Left ventricle myocardium inferior (tissue), 1 donor: ENCODE results near the gene STK38L. TPM values are rescaled to one million over a fixed set of nuclear protein-coding genes. Genes with fewer than 3 reads are reported as not detected.

Experiments used
- DNase-seq: peaks from one replicate; pipeline ENCODE4 v3.0.0-alpha.2; 2020
- H3K27ac ChIP-seq: fragments of 200-600 bp; replicated peaks from 2 replicates; pipeline ENCODE4 v1.8.0; 2021
- H3K27me3 ChIP-seq: fragments of 200-600 bp; 2 replicates; pipeline ENCODE4 v1.8.0; 2021; ENCODE audit warnings: low read depth
- H3K36me3 ChIP-seq: fragments of 200-600 bp; 2 replicates; pipeline ENCODE4 v1.8.0; 2021
- H3K4me1 ChIP-seq: fragments of 200-600 bp; 2 replicates; pipeline ENCODE4 v1.8.0; 2021
- H3K4me3 ChIP-seq: fragments of 200-600 bp; 2 replicates; pipeline ENCODE4 v1.8.0; 2021; ENCODE audit warnings: mild to moderate bottlenecking, moderate library complexity
- H3K9me3 ChIP-seq: fragments of 200-600 bp; replicated peaks from 2 replicates; pipeline ENCODE4 v1.8.0; 2021
- CTCF ChIP-seq: fragments of 200-600 bp; IDR thresholded peaks from 2 replicates; pipeline ENCODE4 v1.8.0; 2021; ENCODE audit warnings: antibody characterized with exemption, mild to moderate bottlenecking, borderline replicate concordance
- intact Hi-C: fragments of 100-400 bp; cut with micrococcal nuclease; formaldehyde crosslinking; loops from one replicate; pipeline ENCODE4 v1.11.0; 2022
- total RNA-seq: library from RNA; stranded (reverse); fragmentation: NEBNext Ultra II Directional; extraction: Animal tissue kit (Norgen Biotek cat#: 25700); gene quantifications from one replicate; pipeline ENCODE4 v1.2.1, GENCODE V29; 2021
- donor health status: DM: no; HTN: yes; CAD: no; lungs with severe emphysema.

Gene STK38L
- total RNA-seq, 1 donor from 2014 or later, result 75.4 TPM

- Histone ChIP-seq H3K4me1 (peaks cover 94% of the 10 kb centered on the region), H3K27ac (peak overlapping the region; percentile 36), H3K4me3 (no peak overlapping the region), H3K36me3 (no peaks in the 10 kb centered on the region), H3K9me3 (no peaks in the 10 kb centered on the region), H3K27me3 (no peaks in the 10 kb centered on the region)
- no peak for DNase-seq
- no peak for TF ChIP-seq CTCF
- intact Hi-C loops, result no loop called here
These were observed 35.7 kb downstream of the STK38L start for GRCh38 chr12:27279826-27280225.

- Histone ChIP-seq H3K27me3 (no peaks in the 10 kb centered on the region), H3K36me3 (no peaks in the 10 kb centered on the region), H3K4me1 (peaks cover 94% of the 10 kb centered on the region), H3K4me3 (no peak overlapping the region), H3K27ac (peak overlapping the region; percentile 36), H3K9me3 (no peaks in the 10 kb centered on the region)
- TF ChIP-seq CTCF, result no peak
- DNase-seq, result no peak
- intact Hi-C loops, result no loop called here
These were observed 36.3 kb downstream of the STK38L start for GRCh38 chr12:27280412-27280811.

GRCh38 chr12:27282754-27283153, 38.7 kb downstream of the STK38L start:
- no peak for TF ChIP-seq CTCF
- intact Hi-C loops, result no loop called here
- peak overlapping the region; percentile 71 for H3K27ac ChIP-seq
- no peak overlapping the region for H3K4me3 ChIP-seq
- H3K9me3 ChIP-seq, result no peaks in the 10 kb centered on the region
- no peak for DNase-seq
- no peaks in the 10 kb centered on the region for H3K27me3 ChIP-seq
- peaks cover 86% of the 10 kb centered on the region for H3K4me1 ChIP-seq
- no peaks in the 10 kb centered on the region for H3K36me3 ChIP-seq

- peaks cover 81% of the 10 kb centered on the region for H3K4me1 ChIP-seq
- H3K27me3 ChIP-seq, result no peaks in the 10 kb centered on the region
- no peak for DNase-seq
- intact Hi-C loops, result no loop called here
- peak overlapping the region; percentile 71 for H3K27ac ChIP-seq
- no peaks in the 10 kb centered on the region for H3K36me3 ChIP-seq
- no peaks in the 10 kb centered on the region for H3K9me3 ChIP-seq
- no peak overlapping the region for H3K4me3 ChIP-seq
- no peak for TF ChIP-seq CTCF
These were observed 39.9 kb downstream of the STK38L start for GRCh38 chr12:27284021-27284420.

- no peak for TF ChIP-seq CTCF
- Histone ChIP-seq H3K4me1 (peaks cover 81% of the 10 kb centered on the region), H3K4me3 (no peak overlapping the region), H3K9me3 (no peaks in the 10 kb centered on the region), H3K27ac (peak overlapping the region; percentile 71), H3K36me3 (no peaks in the 10 kb centered on the region), H3K27me3 (no peaks in the 10 kb centered on the region)
- intact Hi-C loops, result no loop called here
- DNase-seq, result no peak
These were observed 40.7 kb downstream of the STK38L start for GRCh38 chr12:27284751-27285150.

GRCh38 chr12:27285403-27285802, 41.3 kb downstream of the STK38L start:
- Histone ChIP-seq H3K4me1 (peaks cover 81% of the 10 kb centered on the region), H3K27ac (peak overlapping the region; percentile 71), H3K9me3 (no peaks in the 10 kb centered on the region), H3K36me3 (no peaks in the 10 kb centered on the region), H3K27me3 (no peaks in the 10 kb centered on the region), H3K4me3 (no peak overlapping the region)
- intact Hi-C loops, result no loop called here
- DNase-seq, result no peak
- TF ChIP-seq CTCF, result no peak
